ENCODE data around the gene EIF5. TPM values are rescaled to one million over a fixed set of nuclear protein-coding genes. Genes with fewer than 3 reads are reported as not detected.

The EIF5 gene
- total RNA-seq, 1 donor from 2014 or later, result 187 TPM

GRCh38 chr14:103298620-103299019 is 35.4 kb upstream of the EIF5 start:
- DNase-seq (ENCODE audit: low read depth), result no peak
- TF ChIP-seq CTCF (conservative IDR thresholded peaks at IDR 0.05; ENCODE audit: low read depth, low read length), result no peak
- H3K4me3 ChIP-seq (ENCODE audit: low read depth, low read length), result no peak overlapping the region

- no peak for TF ChIP-seq CTCF (conservative IDR thresholded peaks at IDR 0.05; ENCODE audit: low read depth, low read length)
- DNase-seq (ENCODE audit: low read depth), result no peak
- H3K4me3 ChIP-seq (ENCODE audit: low read depth, low read length), result no peak overlapping the region
These were observed 32.3 kb upstream of the EIF5 start for GRCh38 chr14:103301512-103302354.

GRCh38 chr14:103302966-103303365 is 31.1 kb upstream of the EIF5 start:
- no peak for TF ChIP-seq CTCF (conservative IDR thresholded peaks at IDR 0.05; ENCODE audit: low read depth, low read length)
- no peak for DNase-seq (ENCODE audit: low read depth)
- no peak overlapping the region for H3K4me3 ChIP-seq (ENCODE audit: low read depth, low read length)

GRCh38 chr14:103304706-103305105 is 29.3 kb upstream of the EIF5 start:
- TF ChIP-seq CTCF (conservative IDR thresholded peaks at IDR 0.05; ENCODE audit: low read depth, low read length), result no peak
- no peak overlapping the region for H3K4me3 ChIP-seq (ENCODE audit: low read depth, low read length)
- no peak for DNase-seq (ENCODE audit: low read depth)

- no peak for TF ChIP-seq CTCF (conservative IDR thresholded peaks at IDR 0.05; ENCODE audit: low read depth, low read length)
- DNase-seq (ENCODE audit: low read depth), result no peak
- no peak overlapping the region for H3K4me3 ChIP-seq (ENCODE audit: low read depth, low read length)
These were observed 25.1 kb upstream of the EIF5 start for GRCh38 chr14:103308717-103309616.

GRCh38 chr14:103310576-103311095 is 23.4 kb upstream of the EIF5 start:
- no peak for TF ChIP-seq CTCF (conservative IDR thresholded peaks at IDR 0.05; ENCODE audit: low read depth, low read length)
- H3K4me3 ChIP-seq (ENCODE audit: low read depth, low read length), result no peak overlapping the region
- DNase-seq (ENCODE audit: low read depth), result no peak

All from epithelial cell of proximal tubule (primary cell).